ENCODE measurements around the gene ATF3.

The ATF3 gene

DNA sequence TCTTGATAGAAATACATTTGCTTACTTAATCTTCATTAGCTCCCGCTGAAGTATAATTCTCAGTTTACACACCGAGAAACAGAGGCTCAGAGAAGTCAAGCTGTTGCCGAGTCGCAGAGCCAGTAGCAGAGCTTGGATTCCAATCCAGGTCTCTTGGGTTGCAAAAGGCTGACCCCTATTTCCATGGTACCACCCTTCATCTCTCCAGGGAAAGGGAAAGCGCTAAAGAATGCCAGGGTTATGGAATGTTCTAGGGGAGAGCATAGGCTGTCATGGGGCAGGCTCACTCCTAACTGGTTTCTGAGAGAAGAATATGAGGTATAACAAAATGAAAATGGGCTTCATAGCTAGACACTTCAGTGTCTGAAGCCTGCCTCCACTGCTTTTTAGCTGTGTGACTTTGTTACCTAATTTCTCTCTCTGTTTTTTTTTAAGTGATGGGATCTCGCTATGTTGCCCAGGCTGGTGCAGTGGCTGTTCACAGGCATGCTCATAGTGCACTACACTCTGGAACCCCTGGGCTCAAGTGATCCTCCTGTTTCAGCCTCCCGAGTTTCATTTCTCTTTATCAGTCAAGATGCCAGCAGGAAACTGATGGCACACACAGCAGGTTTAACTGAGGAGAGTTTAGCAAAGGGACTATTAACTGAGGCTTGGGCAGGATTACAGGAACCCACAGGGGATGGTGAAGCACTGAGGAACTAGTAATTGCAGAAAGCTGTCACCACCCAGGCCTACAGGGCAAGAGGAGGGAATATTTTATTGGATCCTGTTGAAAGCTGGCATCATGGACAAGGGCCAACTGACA is 25.5 kb upstream of the ATF3 start:
- H3K9me3 Mint-ChIP-seq = no peaks in the 10 kb centered on the region
- H3K4me1 Mint-ChIP-seq = no peaks in the 10 kb centered on the region
- ATAC-seq (no peak), DNase-seq (ENCODE audit: low spot score in 2 of 2) (no peak)
- H3K36me3 Mint-ChIP-seq = no peaks in the 10 kb centered on the region
- no peak overlapping the region for H3K4me3 Mint-ChIP-seq
- H3K27ac Mint-ChIP-seq = no peak overlapping the region

DNA sequence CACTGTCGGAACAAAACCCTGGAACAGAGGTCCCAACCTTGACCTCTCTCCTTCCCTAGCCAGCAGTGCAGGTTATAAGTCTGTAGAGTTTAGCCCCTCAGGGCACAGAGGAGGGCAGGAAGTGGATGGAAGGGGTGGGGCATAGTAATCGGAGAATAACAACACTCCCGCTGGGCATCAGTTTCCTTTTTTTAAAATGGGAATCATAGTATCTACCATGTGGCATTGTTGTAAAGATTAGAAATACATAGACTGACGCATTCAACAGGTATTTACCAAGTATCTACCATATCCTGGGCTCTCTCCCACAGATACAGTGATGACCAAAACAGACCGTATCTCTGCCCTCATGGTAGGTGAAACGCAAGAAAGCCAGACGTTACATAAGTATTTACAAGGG is 24.9 kb upstream of the ATF3 start:
- Mint-ChIP-seq H3K27ac (no peak overlapping the region), H3K4me1 (no peaks in the 10 kb centered on the region), H3K36me3 (no peaks in the 10 kb centered on the region), H3K9me3 (no peaks in the 10 kb centered on the region), H3K4me3 (no peak overlapping the region)
- ATAC-seq = no peak
- DNase-seq (ENCODE audit: low spot score in 2 of 2) = no peak

DNA sequence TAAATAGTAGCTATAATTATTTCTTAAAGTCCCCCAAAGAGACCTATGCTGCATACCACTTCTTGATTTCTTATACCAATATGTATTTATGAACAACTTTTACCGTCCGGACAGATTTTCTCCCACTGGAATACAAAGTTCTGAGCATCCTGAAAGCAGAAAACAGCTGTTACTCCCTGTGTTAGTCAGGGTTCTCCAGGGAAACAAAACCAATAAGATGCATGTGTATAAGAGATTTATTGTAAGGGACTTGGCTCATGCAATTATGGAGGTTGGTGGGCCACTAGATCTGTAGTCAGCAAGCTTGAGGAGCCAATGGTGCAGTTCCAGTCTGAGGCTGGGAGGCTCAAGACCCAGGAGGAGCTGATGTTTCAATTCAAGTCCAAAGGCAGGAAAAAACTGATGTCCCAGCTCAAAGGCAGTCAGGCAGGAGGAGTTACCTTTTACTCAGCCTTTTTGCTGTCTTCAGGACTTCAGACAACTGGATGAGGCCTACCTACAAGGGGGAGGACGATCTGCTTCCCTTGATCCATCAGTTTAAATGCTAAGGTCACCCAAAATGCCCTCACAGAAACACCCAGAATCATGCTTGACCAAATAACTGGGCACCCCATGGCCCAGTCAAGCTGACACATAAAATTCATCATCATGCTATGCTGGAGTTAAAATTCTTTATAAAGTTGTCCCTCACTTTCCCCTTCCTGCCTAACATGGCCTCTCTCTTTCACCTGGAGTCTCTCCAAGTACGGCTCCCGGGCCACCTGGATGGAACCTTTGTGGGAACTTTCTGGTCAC is 24.3 kb upstream of the ATF3 start:
- ATAC-seq = no peak
- no peak overlapping the region for H3K4me3 Mint-ChIP-seq
- no peak overlapping the region for H3K27ac Mint-ChIP-seq

GRCh38 chr1:212585210-212585609 is 23.4 kb upstream of the ATF3 start:
- H3K4me1 Mint-ChIP-seq = no peaks in the 10 kb centered on the region
- DNase-seq (ENCODE audit: low spot score in 2 of 2) (no peak), ATAC-seq (no peak)
- H3K9me3 Mint-ChIP-seq = no peaks in the 10 kb centered on the region
- H3K27ac Mint-ChIP-seq = no peak overlapping the region
- H3K4me3 Mint-ChIP-seq = no peak overlapping the region
- no peaks in the 10 kb centered on the region for H3K36me3 Mint-ChIP-seq

More for the DNA sequence above, 24.3 kb upstream of the ATF3 start:
- DNase-seq (ENCODE audit: low spot score in 2 of 2) = no peak
- Mint-ChIP-seq H3K9me3 (no peaks in the 10 kb centered on the region), H3K4me1 (no peaks in the 10 kb centered on the region), H3K36me3 (no peaks in the 10 kb centered on the region)

- Mint-ChIP-seq H3K36me3 (no peaks in the 10 kb centered on the region), H3K4me3 (no peak overlapping the region), H3K9me3 (no peaks in the 10 kb centered on the region), H3K4me1 (no peaks in the 10 kb centered on the region), H3K27ac (no peak overlapping the region)
- DNase-seq (ENCODE audit: low spot score in 2 of 2) = no peak
- ATAC-seq = no peak
Measured at GRCh38 chr1:212586206-212587015, 22.1 kb upstream of the ATF3 start.

DNA sequence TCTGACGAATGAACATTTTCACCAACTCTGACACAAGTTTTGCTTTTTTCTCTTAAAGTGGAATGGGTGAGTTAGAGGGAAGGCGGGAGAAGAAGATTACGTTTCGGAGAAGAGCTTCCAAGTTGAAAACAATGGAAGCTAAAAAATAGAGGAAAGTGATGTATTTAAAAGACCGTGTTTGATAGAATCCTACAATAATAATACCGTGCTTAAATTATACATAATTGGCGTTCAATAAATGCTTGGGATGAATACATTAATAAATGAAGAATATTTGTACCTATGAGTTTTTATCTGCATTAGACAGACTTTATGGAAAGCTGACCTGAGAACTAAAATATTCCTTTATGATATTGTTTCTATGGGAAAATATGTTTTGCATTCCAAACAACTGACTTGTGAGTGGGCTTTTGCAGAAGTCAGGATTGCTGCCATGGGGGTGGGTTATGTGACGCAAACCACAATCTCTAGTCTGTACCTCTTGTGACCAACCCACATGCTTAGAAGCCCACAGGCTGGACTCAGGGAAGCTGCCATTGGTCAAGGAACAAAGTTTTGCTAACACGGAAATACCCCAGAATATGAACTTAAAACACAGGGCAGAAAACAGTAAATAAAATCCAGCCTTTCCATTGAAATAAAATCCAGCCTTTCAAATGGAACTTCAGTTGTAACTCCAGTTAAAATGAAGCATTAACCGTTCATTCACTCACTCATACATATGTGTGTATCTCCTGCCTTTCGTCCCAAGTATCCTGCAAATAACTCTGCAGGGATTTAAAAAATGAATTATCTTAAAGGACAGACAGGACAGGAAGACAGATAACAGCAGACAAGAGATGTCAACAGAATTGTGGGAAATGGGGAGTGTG is 21.3 kb upstream of the ATF3 start:
- Mint-ChIP-seq H3K4me3 (no peak overlapping the region), H3K36me3 (no peaks in the 10 kb centered on the region), H3K9me3 (no peaks in the 10 kb centered on the region), H3K4me1 (no peaks in the 10 kb centered on the region), H3K27ac (no peak overlapping the region)
- ATAC-seq (no peak), DNase-seq (ENCODE audit: low spot score in 2 of 2) (no peak)

GRCh38 chr1:212587888-212588510 is 20.6 kb upstream of the ATF3 start:
- ATAC-seq = no peak
- Mint-ChIP-seq H3K4me1 (no peaks in the 10 kb centered on the region), H3K36me3 (no peaks in the 10 kb centered on the region), H3K27ac (no peak overlapping the region), H3K9me3 (no peaks in the 10 kb centered on the region), H3K4me3 (no peak overlapping the region)
- no peak for DNase-seq (ENCODE audit: low spot score in 2 of 2)

DNA sequence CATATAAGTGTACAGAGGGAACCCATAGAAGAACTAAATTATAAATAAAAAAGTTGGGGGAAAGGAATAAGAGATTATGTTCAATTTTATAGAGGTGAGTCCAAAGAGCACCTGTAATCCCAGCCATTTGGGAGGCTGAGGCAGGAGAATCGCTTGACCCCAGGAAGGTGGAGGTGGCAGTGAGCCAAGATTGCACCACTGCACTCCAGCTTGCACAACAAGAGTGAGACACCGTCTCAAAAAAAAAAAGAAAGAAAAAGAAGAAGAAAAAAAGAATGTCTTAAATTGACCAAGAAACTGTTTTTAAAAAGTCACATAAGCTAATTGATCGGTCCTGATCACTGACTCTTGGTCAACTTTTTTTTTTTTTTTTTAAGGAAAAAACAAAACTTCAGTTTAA is 19.1 kb upstream of the ATF3 start:
- Mint-ChIP-seq H3K27ac (no peak overlapping the region), H3K9me3 (no peaks in the 10 kb centered on the region), H3K4me3 (no peak overlapping the region), H3K36me3 (no peaks in the 10 kb centered on the region), H3K4me1 (no peaks in the 10 kb centered on the region)
- DNase-seq (ENCODE audit: low spot score in 2 of 2) (no peak), ATAC-seq (no peak)

GRCh38 chr1:212591922-212592321 is 16.6 kb upstream of the ATF3 start:
- no peaks in the 10 kb centered on the region for H3K36me3 Mint-ChIP-seq
- H3K27ac Mint-ChIP-seq = no peak overlapping the region
- no peak overlapping the region for H3K4me3 Mint-ChIP-seq
- peaks cover 18% of the 10 kb centered on the region for H3K4me1 Mint-ChIP-seq
- DNase-seq (ENCODE audit: low spot score in 2 of 2) = no peak
- H3K9me3 Mint-ChIP-seq = no peaks in the 10 kb centered on the region
- ATAC-seq = no peak

GRCh38 chr1:212593821-212594251 is 14.7 kb upstream of the ATF3 start:
- no peak for ATAC-seq
- Mint-ChIP-seq H3K4me1 (peaks cover 25% of the 10 kb centered on the region), H3K4me3 (no peak overlapping the region), H3K9me3 (no peaks in the 10 kb centered on the region), H3K36me3 (no peaks in the 10 kb centered on the region), H3K27ac (no peak overlapping the region)
- DNase-seq (ENCODE audit: low spot score in 2 of 2) = no peak

GRCh38 chr1:212594640-212595039 is 13.9 kb upstream of the ATF3 start:
- ATAC-seq (no peak), DNase-seq (ENCODE audit: low spot score in 2 of 2) (no peak)
- H3K36me3 Mint-ChIP-seq = no peaks in the 10 kb centered on the region

DNA sequence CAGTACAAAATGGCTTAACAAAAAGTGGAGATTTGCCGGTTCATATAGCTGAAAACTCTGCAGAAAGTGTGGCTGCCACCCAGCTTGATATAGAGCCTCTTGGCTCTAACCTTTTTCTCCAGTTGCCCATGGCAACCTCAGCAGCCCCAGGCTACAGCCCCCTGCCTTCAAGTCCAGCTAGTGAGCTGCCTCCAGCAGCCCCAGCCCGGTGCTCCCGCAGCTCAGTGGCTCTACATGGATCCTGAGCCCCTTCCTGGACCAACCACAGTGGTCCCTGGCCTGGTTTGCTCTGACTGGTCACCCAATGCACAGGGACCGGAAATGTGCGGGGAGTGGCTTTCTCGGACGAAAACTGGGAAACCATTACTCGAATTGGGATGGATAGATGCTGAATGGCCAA is 13.3 kb upstream of the ATF3 start:
- Mint-ChIP-seq H3K4me1 (peaks cover 28% of the 10 kb centered on the region), H3K36me3 (no peaks in the 10 kb centered on the region), H3K4me3 (peak overlapping the region; percentile 44), H3K9me3 (no peaks in the 10 kb centered on the region), H3K27ac (peak overlapping the region; percentile 97)
- DNase-seq (ENCODE audit: low spot score in 2 of 2) (no peak), ATAC-seq (no peak)

More at GRCh38 chr1:212594640-212595039, 13.9 kb upstream of the ATF3 start:
- H3K4me3 Mint-ChIP-seq = no peak overlapping the region
- peak overlapping the region; percentile 2 for H3K27ac Mint-ChIP-seq
- H3K4me1 Mint-ChIP-seq = peaks cover 25% of the 10 kb centered on the region
- H3K9me3 Mint-ChIP-seq = no peaks in the 10 kb centered on the region

DNA sequence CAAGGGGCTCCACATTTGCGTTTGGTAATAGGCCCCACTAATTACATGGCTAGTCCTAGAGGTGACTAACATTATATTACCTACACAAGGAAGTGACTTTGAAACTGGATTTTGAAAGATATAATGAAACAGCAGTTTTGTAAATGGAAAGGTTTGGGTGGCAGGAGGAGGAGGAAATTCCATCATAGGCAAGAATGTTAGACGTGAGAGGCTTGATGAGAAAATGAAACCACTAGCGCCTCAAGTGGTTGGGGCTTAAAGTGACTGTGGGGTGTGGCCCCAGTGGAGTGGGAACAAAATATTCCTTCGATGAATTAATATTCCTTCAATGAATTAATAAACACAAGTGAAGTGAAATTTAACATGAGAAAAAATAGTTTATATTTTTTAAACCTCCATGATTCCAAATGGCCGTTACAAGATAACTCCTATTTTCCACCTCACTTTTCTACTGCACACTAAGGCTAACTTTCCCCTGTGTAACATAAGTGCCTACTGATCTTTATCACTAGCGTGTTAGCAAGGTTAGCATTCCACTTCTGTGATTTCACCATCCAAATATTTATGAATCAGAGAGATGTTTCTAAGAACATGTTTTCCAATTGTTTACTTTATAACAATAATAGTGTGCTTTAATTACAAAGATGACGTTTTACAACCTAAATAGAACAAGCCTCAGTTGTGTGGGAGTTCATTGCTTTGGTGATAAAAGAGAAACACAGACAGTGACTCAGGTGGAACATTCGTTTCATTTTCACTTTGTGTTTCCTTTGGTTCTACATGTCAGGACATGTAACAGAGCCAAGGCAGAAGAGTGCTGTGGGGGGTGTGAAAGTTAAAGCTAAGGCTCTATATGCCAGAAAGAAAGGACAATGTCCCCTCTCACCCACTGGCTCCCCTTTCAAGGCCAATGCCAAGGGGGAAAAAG is 12.5 kb upstream of the ATF3 start:
- peak; percentile 95 for ATAC-seq
- peak overlapping the region; percentile 44 for H3K4me3 Mint-ChIP-seq
- peak overlapping the region; percentile 97 for H3K27ac Mint-ChIP-seq
- no peaks in the 10 kb centered on the region for H3K36me3 Mint-ChIP-seq
- DNase-seq (ENCODE audit: low spot score in 2 of 2) = peak; percentile 32 to 76
- peaks cover 36% of the 10 kb centered on the region for H3K4me1 Mint-ChIP-seq
- H3K9me3 Mint-ChIP-seq = no peaks in the 10 kb centered on the region
